Heart left ventricle (tissue), 13 donors: Measurements from ENCODE around the gene SPECC1L.

ENCODE experiments used
- POLR2A ChIP-seq, 2 donors: fragments of 450-650 bp; IDR thresholded peaks; one replicate each; pipeline ENCODE4 v1.6.1; 2017; ENCODE audit warnings: antibody characterized with exemption in 2 of 2, mild to moderate bottlenecking in 2 of 2, moderate library complexity in 2 of 2
- TF ChIP-seq, protein P1 (sequence below), 12 donors: fragments of 200-600 bp; sonication (generic) in 4 of 12; IDR thresholded peaks; one replicate each; pipeline versions ENCODE4 v1.5.0 to v1.8.0; 2018 to 2022; ENCODE audit warnings: antibody characterized with exemption in 12 of 12, mild to moderate bottlenecking in 5 of 12
- donor health status: ischemic (EF 13 %, LVEDD 7.1; RV severe dilation, severe dysfunction).
- donor health status: DM: no; HTN: yes; CAD: no.
- donor health status: DM: no; HTN: no; CAD: no.
- donor health status: ischemic (EF 25% LVEDD 6.9; RV normal size, moderate dysfunction).
- donor health status: ischemic (EF 25% LVEDD 5.7; RV mildly dilated, moderate dysfunction).
- donor health status: ischemic (EF 35%, LVEDD 5.7; RV mildly dilated, moderate dysfunction).
- donor health status: nonischemic (EF 11% LVEDD 7.7; RV severe dilation, severe dysfunction).
- donor health status: DM: yes; HTN: yes; CAD: no.
- donor health status: PGD.
- donor health status: ischemic (EF 29% LVEDD 5.4; RV normal size, mild dysfunction).
- donor health status: nonischemic (EF 23%, LVEDD 6.1; RV moderate dilation, normal function).

DNA sequence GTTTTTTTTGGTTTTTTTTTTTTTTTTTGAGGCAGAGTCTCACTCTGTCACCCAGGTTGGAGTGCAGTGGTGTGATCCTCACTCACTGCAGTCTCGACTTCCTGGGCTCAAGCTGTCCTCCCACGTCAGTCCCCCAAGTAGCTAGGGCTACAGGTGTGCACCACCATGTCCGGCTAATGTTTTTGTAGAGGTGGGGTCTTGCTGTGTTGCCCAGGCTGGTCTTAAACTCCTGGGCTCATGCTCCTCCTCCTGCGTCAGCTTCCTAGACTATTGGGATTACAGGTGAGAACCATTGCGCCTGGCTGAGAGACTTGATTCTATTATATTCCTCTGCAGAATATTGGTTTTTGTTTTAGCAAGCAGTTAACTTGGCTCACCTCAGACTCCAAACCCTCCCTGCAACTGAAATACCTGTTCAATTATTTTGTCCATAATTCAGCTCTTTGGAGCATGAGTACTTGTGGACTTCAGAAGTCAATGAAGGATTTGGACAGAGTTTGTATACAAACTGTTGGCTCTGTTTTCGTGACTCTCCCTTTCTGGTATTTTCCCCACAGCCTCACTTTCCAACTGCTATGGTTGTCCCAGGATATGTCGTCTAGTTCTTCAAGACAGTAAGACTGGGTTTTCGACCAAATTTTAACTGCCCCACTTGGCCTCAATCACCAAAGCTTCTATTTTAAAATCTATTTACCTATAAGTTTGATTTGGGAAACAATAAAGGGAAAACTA is 87.6 kb downstream of the SPECC1L start:
- TF ChIP-seq, protein P1, sequence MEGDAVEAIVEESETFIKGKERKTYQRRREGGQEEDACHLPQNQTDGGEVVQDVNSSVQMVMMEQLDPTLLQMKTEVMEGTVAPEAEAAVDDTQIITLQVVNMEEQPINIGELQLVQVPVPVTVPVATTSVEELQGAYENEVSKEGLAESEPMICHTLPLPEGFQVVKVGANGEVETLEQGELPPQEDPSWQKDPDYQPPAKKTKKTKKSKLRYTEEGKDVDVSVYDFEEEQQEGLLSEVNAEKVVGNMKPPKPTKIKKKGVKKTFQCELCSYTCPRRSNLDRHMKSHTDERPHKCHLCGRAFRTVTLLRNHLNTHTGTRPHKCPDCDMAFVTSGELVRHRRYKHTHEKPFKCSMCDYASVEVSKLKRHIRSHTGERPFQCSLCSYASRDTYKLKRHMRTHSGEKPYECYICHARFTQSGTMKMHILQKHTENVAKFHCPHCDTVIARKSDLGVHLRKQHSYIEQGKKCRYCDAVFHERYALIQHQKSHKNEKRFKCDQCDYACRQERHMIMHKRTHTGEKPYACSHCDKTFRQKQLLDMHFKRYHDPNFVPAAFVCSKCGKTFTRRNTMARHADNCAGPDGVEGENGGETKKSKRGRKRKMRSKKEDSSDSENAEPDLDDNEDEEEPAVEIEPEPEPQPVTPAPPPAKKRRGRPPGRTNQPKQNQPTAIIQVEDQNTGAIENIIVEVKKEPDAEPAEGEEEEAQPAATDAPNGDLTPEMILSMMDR (IDR thresholded peaks at IDR 0.05), result no peak
- TF ChIP-seq POLR2A (IDR thresholded peaks at IDR 0.05), result no peak
